AG10803 (cell line): ENCODE results near the gene CYSLTR2.

Source experiments
- DNase-seq: peaks from one replicate; pipeline ENCODE4 v3.0.0; 2010; ENCODE audit warnings: low read depth
- H3K4me3 ChIP-seq: 2 replicates; pipeline ENCODE4 v1.5.1; 2011; ENCODE audit warnings: mild to moderate bottlenecking, low read length, control low read depth
- CTCF ChIP-seq: conservative IDR thresholded peaks from 2 replicates; pipeline ENCODE4 v1.5.1; 2011; ENCODE audit warnings: mild to moderate bottlenecking, low read length, control low read depth, inconsistent platforms

CYSLTR2 gene

DNA sequence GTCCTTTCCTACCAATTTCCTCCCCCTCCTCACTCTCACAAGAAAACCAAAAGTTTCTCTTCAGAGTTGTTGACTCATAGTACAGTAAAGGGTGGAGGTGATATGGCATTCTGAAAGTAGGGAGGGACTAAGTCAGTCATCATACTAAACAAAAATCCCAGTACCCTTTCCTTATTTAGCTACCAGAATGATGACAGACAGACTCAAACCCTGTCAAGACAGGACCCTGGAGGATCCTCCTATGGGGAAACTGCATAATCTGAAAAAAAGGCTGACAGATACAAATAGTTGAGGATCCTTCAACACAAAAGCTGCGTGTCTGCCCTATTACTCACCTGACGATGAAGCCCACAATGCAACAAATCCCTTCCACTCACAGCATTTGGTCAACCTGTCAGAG, 55.5 kb downstream of the CYSLTR2 start:
- no peak for TF ChIP-seq CTCF
- no peak for DNase-seq
- no peak overlapping the region for H3K4me3 ChIP-seq

- no peak for DNase-seq
- H3K4me3 ChIP-seq = no peak overlapping the region
- no peak for TF ChIP-seq CTCF
Observed at GRCh38 chr13:48710160-48710559, 56.4 kb downstream of the CYSLTR2 start.

DNA sequence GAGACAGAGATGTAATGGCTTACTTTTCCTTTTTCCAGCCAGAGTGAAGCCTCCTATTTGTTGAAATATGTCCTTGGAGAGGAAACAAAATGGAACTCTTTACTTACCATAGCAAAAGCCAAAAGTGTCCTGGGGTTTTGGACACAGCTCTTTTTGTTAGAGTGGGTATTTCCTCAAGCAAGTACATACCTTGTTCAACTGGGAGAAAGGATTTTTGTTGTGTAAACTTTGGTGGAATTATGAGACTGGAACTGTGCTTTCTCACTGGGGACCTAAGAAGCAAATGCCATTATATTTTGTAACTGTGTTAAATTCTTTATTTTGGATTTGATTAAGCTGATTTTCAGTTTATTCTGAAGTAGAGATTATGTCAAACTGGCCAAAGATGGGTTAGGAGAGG, 58.4 kb downstream of the CYSLTR2 start:
- no peak for TF ChIP-seq CTCF
- DNase-seq = no peak
- no peak overlapping the region for H3K4me3 ChIP-seq

DNA sequence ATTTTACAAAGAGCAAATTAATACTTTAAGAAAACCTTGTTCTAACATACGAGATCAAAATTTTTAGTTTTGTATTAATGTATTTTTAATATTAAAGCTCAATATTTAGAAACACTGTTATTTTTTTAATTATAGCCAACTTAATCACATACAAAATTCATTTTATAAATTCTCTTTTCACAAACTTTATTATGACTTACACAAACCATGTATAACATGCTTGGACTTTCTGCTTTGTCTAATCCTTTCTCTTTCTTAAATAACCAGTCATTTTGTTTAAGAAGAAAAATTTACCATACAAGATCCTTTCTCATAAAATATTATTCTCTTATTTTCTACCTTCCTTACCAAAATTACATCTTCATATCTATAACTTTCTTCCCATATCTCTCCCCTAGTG, 62.2 kb downstream of the CYSLTR2 start:
- no peak overlapping the region for H3K4me3 ChIP-seq
- DNase-seq = no peak
- TF ChIP-seq CTCF = no peak

DNA sequence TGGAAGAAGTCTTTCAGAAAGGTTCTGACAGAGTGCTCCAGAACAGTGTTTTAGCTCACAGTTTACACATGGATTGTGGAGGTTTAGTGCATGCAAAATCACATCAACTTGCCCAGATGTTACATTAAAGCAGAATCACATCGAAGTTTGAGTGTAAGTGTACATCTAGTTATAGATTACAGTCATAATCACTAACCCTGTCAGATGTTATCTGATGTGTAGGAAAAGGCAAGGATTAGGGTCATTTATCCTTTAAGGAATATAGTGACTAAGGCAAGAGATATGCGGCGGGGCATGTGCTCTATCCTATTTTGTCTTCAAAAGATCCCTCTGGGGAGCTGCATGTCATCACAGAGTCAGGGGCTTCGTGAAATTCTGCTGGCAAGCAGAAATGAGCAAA, 66.9 kb downstream of the CYSLTR2 start:
- H3K4me3 ChIP-seq = no peak overlapping the region
- TF ChIP-seq CTCF = no peak
- no peak for DNase-seq

DNA sequence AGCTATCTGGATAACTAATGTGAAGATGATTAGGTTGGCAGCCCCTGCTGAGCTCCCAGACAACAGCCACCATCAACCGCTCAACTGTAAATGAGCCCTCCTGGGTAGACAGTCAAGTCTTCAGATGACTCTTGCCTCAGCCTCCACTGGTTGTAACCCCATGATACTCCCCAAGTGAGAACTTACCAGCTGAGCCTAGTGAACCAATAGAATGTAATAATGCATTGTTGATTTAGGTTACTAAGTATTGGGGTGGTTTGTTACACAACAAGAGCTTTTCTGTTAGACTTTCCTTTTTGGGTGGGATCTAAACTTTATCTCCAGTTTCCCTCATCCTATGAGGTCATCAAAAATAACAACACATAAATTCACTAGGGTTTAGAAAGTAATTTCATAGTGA, 69.4 kb downstream of the CYSLTR2 start:
- no peak overlapping the region for H3K4me3 ChIP-seq
- TF ChIP-seq CTCF = no peak
- no peak for DNase-seq

- H3K4me3 ChIP-seq = no peak overlapping the region
- DNase-seq = no peak
- no peak for TF ChIP-seq CTCF
Observed at GRCh38 chr13:48725271-48725670, 71.5 kb downstream of the CYSLTR2 start.
